NK-92 (cell line): ENCODE measurements around the gene COL17A1.
A peak's percentile ranks its signal among the peaks of the same experiment; 100 is the strongest.

Experiments used
- DNase-seq: peaks from one replicate; lab custom pipeline; 2025; ENCODE audit not compliant: unreplicated experiment; lab: John Stamatoyannopoulos, UW

Gene COL17A1

GRCh38 chr10:104085801-104086400, at the start of gene COL17A1:
Gene COL17A1, minus strand, starts transcription at chr10:104085880. Its CDS starts 5,207 bp downstream, at chr10:104080673.
- no peak for DNase-seq

GRCh38 chr10:104130041-104130440, 44.4 kb upstream of the COL17A1 start:
- DNase-seq: no peak

- no peak for DNase-seq
Measured at GRCh38 chr10:104128214-104128613, 42.5 kb upstream of the COL17A1 start.

- DNase-seq: no peak
Measured at GRCh38 chr10:104127411-104127810, 41.7 kb upstream of the COL17A1 start.

- DNase-seq: no peak
Measured at GRCh38 chr10:104123397-104123796, 37.7 kb upstream of the COL17A1 start.

- no peak for DNase-seq
Measured at GRCh38 chr10:104122225-104123107, 36.8 kb upstream of the COL17A1 start.

- peak; percentile 92 for DNase-seq
Measured at GRCh38 chr10:104121485-104122224, 36.0 kb upstream of the COL17A1 start, which contains the start of gene SFR1. Gene SFR1, plus strand, starts transcription at chr10:104122171. Its CDS starts 13 bp downstream, at chr10:104122184.

GRCh38 chr10:104120903-104121484, 35.3 kb upstream of the COL17A1 start:
- peak; percentile 43 for DNase-seq

- no peak for DNase-seq
Measured at GRCh38 chr10:104120512-104120902, 34.8 kb upstream of the COL17A1 start.

- DNase-seq: no peak
Measured at GRCh38 chr10:104119996-104120395, 34.3 kb upstream of the COL17A1 start.

GRCh38 chr10:104117839-104118323, 32.2 kb upstream of the COL17A1 start:
- no peak for DNase-seq

- no peak for DNase-seq
Measured at GRCh38 chr10:104113376-104113956, 27.8 kb upstream of the COL17A1 start.

GRCh38 chr10:104109908-104110662, 24.4 kb upstream of the COL17A1 start:
- no peak for DNase-seq

- DNase-seq: no peak
Measured at GRCh38 chr10:104104926-104105325, 19.2 kb upstream of the COL17A1 start.

- no peak for DNase-seq
Measured at GRCh38 chr10:104104418-104104817, 18.7 kb upstream of the COL17A1 start.

GRCh38 chr10:104103956-104104355, 18.3 kb upstream of the COL17A1 start:
- DNase-seq: no peak

GRCh38 chr10:104101902-104102301, 16.2 kb upstream of the COL17A1 start:
- DNase-seq: no peak

- no peak for DNase-seq
Measured at GRCh38 chr10:104100795-104101194, 15.1 kb upstream of the COL17A1 start.

- no peak for DNase-seq
Measured at GRCh38 chr10:104099941-104100340, 14.3 kb upstream of the COL17A1 start.

GRCh38 chr10:104099269-104099668, 13.6 kb upstream of the COL17A1 start:
- no peak for DNase-seq
